HG02943 (cell line): ENCODE results near the gene NFX1.
"Not testable (repeated sequence)": the region's sequence is repeated elsewhere in the genome, so short reads cannot be mapped to it uniquely, and the experiment has no call there.

Experiments used
- ATAC-seq: cut with Tn5 transposase; IDR thresholded peaks from one replicate; pipeline ENCODE4 v1.9.1; 2021; ENCODE audit warnings: mild to moderate bottlenecking, low read depth, moderate library complexity; ENCODE audit not compliant: unreplicated experiment

NFX1 gene

DNA sequence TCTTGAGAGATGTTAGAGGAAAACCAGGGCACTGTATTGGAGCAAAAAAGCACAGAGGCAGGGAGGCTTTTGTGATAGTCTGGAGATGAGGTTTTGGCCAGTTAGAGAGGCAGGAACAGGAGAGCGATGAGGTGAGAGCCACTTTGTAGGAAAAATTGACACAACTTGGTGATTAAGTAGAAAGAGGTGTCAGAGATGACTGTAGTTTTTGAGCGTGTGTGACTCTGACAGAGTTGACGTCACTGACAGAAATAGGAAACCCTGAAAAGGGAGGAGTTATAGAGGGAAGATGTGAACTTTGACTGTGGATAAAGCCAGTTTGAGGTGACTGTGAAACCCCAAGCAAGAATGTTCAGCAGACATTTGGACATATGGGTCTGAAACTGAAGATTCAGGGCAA, 15.7 kb downstream of the NFX1 start:
- no peak for ATAC-seq

DNA sequence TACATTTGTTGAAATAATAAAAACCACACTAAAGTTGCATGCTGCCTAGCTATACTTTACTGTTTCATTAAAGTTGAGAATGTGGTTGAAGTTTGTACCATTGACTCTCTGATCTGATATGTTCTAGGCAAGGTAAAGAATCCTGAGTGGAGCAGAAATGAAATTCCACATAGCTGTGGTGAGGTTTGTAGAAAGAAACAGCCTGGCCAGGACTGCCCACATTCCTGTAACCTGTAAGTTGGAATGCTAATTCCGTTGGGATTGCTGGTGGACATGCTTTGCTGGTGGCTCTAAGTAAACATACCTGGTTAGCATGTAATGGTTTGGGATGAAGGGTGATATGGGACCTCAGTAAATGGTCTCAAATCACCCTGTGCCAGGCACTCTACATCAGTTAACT, 16.8 kb downstream of the NFX1 start:
- ATAC-seq = no peak

DNA sequence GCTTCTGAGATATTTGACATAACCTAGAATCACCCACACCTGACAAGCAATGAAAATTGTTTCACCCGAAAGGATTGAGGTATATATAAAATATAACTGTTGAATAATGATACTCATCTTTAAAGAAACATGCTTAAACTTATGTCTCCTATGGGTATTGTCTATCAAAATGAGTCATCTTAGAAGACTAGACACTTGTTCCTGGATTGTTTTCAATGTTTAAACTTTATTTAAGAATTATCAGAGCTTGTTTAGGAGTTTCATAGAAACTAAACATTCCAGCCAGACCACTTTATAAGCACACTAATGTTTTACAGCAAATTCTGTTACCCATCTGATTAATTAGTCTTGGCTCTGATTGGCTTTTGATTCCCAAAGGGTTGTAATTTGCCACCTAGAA, 19.6 kb downstream of the NFX1 start:
- no peak for ATAC-seq

DNA sequence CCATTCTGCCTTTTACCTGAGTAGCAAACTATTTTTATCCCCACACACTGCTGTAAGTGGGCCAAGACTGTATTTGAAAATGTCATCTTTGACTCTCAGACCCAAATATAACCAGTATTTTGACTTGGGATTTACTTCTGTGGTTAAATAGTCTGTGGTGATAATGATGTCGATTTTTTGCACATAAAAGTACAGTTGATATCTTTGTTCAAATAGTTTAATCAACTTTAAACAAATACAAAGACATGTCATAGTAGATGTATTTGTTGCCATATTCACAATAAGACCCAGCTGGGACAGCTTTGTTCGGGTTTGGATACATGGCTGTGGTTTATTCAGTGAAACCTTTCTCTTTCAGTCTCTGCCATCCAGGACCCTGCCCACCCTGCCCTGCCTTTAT, 20.4 kb downstream of the NFX1 start:
- ATAC-seq = no peak

DNA sequence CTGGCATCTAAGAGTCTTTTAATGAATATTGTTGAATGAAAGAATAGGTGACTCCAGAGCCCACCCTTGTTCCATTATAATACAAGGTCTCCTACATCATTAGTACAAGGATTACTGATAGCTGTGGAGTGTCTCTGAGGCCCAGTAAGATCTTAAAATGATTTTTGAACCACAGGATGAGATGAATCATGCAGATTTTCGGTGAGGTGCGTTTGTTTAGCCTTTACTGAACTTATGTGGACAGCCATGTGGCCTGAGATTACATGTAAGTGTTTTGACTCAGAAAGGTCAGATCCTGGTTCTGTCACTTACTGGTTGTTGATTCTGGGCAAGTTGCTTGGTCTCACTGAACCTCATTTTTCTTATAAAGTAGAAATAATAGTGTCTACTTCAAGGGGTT, 21.6 kb downstream of the NFX1 start:
- ATAC-seq = no peak

DNA sequence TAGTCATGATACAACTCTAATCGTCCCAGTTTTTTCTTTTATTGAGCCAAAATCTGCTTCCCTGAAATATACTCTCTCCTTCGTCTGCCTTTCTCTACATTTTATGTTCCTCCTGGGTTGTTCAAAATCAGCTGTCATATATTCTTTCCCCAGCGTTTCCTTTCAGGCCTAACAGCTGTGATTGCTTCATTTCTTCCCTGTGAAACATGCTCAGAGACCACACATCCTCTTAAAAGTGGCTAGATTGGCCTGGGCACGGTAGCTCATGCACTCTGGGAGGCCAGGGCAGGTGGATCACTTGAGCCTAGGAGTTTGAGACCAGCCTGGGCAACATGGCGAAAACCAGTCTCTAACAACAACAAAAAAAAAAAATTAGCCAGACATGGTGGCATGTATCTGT, 25.1 kb downstream of the NFX1 start:
- no peak for ATAC-seq

DNA sequence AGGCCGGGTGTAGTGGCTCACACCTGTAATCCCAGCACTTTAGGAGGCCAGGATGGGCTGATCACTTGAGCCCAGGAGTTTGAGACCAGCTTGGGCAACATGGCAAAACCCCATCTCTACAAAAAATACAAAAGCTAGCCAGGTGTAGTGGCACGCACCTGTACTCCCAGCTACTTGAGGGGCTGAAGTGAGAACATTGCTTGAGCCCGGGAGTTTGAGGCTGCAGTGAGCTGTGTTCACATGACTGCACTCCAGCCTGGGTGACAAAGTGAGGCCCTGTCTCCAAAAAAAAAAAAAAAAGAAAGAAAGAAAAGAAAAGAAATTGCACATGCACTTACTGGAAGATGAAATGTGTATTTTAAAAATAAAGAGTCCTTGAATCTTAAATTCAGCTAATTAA, 26.8 kb downstream of the NFX1 start:
- ATAC-seq = not testable (repeated sequence)

DNA sequence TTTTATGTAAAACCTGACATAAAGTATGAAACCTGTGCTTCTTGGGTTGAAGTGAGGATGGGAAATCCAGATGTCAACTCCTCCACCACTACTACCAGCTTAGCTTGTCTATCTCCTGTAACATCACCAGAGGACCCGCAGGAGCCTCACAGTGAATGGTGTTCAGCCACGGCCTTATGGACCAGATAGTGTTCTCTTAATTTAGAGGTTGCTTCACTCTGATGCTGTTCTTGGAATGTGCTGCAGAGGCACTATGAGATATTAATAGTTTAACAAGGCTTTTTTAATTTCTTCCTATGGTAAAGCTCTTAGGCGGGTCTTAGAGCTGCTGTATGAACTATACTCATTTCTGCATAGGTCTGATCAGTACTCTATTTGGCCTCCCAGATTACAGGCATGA, 27.9 kb downstream of the NFX1 start:
- no peak for ATAC-seq

DNA sequence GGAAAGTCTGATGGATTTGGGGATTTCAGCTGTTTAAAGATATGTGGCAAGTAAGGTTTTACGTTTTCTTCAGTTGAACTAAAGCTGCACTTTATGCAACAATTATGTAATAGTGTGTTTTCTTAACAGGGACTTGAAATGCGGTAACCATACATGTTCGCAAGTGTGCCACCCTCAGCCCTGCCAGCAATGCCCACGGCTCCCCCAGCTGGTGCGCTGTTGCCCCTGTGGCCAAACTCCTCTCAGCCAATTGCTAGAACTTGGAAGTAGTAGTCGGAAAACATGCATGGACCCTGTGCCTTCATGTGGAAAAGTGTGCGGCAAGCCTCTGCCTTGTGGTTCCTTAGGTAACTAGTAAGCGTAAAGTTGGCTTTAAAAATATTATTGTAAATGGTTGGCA, 28.5 kb downstream of the NFX1 start:
- ATAC-seq = no peak

DNA sequence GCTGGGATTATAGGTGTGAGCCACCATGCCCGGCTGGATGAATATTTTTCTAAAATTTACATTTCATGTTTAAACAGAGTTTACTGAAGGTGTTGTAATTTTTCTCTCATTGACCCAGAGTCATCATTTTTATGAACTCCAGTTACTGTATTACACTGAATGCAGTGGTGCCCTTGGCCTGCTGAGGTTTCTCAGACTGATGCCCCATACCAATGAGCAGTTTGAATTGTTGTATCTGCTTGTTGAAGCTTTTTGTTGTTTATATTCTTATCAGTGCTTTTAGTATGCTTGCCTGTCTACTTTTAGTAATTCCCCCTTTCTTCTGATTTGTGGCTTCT, 29.9 kb downstream of the NFX1 start:
- ATAC-seq = no peak

DNA sequence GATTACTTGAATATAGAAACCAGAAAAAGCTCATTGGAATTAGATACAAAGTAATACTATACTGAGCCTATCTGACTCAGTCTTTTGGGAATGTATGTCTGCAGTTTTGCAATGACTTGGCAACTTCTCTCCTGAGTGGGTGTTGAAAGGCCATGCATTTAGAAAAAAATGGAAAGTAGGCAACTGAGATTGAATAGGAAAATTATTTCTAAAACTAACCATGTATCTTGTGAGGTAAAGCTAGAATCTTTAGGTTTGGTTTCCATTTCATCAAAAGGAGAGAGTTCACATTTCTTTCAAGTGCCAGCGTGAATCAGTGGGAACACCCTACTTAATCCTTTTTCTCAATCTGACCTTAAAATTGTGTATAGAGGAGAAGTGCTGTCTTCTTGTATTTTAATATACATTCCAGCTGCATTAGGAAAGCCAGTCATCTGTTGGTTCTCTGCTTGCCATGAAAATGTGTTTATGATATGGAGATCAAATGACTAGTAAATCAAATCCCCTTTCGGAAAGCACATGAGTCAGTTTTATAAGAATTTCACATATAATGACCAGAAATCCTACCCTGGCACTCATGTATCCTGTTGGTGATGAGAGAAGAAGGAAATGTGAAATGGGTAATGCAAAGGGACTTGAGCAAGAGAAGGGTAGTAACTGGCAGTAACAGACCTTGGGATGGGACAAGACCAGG, 30.4 kb downstream of the NFX1 start:
- no peak for ATAC-seq

DNA sequence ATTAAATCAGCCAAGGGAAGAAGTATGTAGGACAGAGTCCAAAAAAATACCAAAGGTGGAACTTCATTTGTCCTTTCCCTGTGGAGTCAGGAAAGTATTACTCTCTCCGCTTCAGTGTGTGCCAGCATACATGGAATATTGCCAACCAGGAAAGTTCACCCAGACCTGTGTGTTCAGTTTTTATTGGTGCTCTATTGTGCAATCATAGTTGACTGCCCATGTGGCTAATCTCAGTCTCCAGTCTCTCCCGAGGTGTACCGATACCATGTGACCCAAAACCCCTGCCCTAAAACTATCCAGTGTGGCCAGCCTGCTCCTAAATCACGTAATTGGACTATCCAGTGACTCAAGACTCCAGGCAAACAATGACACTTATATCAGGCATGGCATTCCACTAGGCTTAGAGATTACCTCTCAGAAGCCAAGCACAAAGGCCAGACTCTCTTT, 38.8 kb downstream of the NFX1 start:
- ATAC-seq = no peak

DNA sequence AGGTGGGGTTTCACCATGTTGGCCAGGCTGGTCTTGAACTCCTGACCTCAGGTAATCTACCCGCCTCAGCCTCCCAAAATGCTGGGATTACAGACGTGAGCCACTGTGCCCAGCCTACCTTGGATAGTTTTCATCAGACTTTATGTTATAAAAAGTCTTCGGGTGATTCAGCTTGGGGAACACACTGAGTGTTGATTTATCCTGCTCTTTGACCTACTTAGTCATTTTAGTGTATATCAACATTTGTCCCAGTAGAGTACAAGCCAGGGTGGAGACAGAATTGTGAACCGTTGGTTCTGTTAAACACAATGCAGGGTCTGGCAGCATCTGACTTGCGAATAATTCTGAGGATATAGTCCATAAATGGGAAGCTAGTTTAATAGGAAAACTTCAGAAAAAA, 39.7 kb downstream of the NFX1 start:
- ATAC-seq = no peak

DNA sequence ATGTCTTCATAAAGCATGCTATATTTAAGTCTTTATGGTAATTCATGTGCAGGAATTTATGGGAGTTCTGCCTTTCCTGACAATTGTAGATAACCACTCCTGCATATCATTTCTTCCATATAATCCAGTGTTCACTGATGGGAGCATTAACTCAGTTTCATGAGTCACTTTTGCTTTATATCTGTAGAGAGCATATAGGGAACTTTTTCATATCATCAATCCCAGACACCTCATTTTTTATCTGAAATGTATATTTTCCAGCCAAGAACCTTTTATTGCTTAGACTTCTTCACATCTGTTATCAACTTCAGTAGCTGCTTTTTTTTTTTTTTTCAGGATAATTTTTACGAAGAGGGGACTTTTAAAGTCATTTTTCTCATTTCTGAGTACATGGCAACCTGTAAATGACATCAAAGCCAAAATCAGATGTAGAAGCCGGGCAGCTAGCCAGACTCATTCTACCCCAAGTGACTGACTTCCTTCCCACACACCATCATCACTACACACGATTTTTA, 41.1 kb downstream of the NFX1 start:
- no peak for ATAC-seq

DNA sequence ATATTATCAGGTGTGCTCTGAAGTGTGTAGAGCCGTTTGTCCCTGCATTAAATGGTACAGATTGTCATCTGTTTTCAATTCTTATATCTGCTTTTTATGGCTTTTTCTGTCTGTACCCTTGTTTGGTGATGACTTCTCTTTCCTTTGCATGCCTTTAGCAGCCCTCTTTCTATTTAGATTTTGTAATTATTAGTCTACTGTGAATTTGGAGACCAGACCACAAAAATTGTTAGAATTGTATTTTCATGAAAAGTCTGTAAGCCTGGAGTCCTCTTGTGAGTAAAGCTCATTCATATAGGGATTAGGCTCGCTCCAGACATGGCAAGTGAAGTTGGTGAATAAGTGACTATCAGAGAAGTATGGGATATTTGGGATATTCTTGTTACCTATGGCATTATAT, 41.7 kb downstream of the NFX1 start:
- no peak for ATAC-seq

DNA sequence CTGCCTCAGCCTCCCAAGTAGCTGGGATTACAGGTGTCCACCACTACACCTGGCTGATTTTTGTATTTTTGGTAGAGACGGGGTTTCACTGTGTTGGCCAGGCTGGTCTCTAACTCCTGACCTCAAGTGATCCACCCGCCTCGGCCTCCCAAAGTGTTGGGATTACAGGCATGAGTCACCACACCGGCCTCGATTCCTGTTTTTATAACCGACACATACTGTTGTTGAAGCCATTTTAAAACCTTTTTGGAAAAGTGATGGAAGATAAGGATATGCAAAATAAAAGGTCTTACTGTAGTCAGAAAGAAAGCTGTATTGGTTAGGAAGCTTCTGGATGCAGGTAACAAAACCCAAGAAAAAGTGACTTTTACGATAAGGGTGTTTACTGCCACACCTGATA, 42.6 kb downstream of the NFX1 start:
- ATAC-seq = not testable (repeated sequence)

DNA sequence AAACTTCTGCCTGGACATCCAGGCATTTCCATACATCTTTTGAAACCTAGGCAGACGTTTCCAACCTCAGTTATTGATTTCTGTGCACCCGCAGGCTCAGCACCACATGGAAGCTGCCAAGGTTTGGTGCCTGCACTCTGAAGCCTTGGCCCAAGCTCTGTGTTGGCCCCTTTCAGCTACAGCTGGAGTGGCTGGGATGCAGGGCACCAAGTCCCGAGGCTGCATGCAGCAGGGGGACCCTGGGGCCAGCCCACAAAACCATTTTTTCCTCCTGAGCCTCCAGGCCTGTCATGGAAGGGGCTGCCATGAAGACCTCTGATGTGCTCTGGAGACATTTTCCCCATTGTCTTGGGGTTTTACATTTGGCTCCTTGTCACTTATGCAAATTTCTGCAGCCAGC, 49.9 kb downstream of the NFX1 start:
- no peak for ATAC-seq

DNA sequence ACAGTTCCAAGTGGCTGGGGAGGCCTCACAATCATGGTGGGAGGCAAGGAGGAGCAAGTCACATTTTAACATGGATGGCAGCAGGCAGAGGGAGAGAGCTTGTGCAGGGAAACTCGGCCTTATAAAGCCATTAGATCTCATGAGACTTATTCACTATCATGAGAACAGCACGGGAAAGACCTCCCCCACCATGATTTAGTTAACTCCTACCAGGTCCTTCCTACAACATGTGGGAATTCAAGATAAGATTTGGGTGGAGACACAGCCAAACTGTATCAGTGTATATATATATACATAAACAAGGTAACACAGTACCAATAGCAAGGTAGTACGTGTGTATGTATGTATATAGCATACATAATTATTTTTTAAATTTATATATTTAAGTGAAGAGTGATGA, 50.9 kb downstream of the NFX1 start:
- ATAC-seq = no peak

DNA sequence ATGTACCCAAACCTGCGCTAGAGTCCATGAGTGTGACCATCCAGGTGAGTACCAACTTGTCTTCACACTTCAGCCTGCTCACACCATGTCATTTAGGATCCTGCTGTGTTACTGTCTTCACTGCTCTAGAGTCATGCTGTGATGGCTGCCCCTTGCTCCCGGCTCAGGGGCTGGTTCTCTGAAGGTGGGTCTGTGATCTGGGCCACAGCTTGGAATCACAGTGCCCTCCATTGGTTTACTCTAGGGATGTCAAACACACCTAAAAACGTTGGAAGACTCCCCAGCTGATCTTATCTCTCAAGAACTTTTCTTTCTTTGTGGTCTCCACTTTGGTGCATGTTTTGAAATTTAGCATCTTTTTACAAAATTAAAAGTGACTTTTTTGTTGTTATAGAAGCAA, 53.8 kb downstream of the NFX1 start:
- ATAC-seq = no peak

DNA sequence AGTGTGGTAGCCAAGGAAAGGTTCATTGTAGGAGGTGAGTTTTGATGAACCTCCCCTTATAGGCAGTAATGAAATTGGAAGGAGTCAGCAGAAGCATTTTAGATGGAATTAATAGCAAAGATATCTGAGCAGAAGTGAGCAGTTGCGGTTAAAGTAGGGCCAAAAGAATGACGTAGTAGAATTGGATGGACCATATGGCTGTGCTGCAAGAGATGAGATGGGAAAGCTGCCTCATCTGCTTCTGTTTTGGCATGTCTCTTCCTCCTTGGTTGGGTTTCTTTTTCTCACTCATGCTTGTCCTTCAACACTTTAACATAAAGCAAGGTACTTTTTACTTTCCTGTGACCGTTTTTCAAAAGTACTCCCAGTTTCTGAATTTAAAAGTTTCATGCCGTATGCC, 56.2 kb downstream of the NFX1 start:
- no peak for ATAC-seq

DNA sequence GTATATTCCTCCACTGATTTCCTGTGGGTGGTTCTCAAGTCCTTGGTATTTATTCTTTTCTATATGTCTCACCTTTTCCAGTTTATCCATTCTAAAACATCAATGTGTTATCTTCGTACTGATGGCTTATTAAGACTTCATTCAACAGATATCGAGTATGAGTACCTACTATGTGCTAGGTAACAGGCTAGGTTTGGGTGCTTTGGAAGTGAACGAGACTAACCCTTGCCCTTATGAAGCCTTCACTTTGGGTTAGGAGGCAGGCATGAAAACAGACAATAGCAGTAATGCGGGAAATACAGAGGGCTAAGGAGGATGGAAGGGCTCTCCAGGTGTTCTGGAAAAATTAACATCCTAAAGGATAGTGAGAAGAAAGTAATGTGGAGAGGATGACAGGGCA, 58.7 kb downstream of the NFX1 start:
- ATAC-seq = no peak

DNA sequence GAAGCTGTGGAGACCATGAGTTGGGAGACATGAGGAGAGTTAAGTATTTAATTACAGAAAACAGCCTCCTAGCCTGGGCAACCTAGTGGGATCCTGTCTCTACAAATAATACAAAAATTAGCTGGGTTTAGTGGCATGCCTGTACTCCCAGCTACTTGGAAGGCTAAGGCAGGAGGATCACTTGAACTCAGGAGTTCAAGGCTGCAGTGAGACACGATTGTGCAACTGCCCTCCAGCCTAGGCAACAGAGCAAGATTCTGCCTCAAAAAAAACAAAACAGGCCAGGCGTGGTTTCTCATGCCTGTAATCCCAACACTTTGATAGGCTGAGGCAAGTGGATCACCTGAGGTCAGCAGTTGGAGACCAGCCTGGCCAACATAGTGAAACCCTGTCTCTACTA, 59.4 kb downstream of the NFX1 start:
- ATAC-seq = no peak

DNA sequence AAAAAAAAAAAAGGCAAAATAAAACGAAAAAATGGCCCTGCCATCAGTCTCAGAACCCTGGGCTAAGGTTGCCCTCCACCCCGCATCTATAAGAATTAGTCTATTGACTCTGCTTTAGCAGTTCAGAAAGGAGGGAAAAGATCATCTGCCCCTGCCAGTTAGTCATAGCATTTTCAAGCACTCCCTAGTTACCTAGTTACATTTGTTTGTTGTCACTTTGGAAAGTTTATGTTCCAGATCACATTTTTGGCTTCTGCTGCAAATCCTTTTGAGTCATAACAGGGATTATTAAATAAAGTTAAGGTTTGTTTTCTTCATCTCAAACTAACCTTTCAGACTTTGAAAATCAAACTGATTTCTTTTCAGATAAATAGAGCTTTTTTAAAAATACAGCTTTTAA, 60.0 kb downstream of the NFX1 start:
- no peak for ATAC-seq
